Islet of Langerhans (tissue), 1 donor: ENCODE results near the gene USP9X.
"Not testable (repeated sequence)": the region's sequence is repeated elsewhere in the genome, so short reads cannot be mapped to it uniquely, and the experiment has no call there.

Source experiments
- FAIRE-seq: peaks from one replicate; lab custom pipeline; 2011; peaks lifted over from hg19 to GRCh38; lab: Jason Lieb, UNC

The USP9X gene

DNA sequence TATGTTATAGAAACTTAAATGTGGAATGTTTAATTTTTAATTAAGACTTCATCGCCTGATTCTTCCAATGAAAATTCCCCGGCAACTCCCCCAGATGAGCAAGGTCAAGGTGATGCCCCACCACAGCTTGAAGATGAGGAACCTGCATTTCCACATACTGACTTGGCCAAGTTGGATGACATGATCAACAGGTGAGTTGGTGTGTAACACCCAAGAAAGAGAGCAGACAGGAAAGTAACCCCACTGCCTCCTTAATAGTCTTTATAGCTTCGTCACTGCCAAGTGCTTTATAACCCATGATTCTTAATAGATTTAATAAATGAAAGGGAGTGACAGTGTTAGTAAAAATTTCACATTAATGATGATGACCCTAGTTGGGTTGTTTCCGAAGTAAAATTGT, 43.7 kb downstream of the USP9X start:
- FAIRE-seq: no peak

DNA sequence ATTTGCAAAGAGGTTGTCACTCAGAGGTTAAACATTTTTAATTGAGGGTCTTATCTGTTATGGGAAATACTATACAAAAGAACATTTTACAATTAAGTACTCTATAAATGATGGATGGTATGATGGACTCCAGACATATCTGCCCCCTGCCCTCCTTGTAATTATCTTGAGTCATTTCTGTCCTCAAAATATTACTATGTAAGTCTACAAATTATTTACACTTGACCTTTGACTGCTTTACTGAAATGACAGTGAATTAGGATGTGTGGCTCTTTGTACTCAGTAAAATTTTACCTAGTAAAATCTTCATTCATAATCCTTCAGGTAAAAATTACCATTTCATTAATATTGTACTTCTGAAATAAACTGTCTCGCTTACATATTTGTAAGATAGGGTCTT, 46.5 kb downstream of the USP9X start:
- FAIRE-seq: no peak

DNA sequence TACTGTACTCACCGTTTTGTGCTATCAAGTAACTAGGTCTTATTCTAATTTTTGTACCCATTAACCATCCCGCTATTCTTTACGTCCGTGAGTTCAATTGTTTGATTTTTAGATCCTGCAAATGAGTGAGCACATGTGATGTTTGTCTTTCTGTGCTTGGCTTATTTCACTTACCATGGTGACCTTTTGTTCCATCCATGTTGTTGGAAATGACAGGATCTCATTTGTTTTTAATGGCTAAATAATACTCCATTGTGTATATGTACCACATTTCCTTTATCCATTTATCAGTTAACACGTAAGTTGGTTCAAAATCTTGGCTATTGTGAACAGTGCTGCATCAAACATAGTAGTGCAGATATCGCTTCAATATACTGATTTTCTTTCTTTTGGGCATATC, 48.3 kb downstream of the USP9X start:
- peak; percentile 75 for FAIRE-seq

DNA sequence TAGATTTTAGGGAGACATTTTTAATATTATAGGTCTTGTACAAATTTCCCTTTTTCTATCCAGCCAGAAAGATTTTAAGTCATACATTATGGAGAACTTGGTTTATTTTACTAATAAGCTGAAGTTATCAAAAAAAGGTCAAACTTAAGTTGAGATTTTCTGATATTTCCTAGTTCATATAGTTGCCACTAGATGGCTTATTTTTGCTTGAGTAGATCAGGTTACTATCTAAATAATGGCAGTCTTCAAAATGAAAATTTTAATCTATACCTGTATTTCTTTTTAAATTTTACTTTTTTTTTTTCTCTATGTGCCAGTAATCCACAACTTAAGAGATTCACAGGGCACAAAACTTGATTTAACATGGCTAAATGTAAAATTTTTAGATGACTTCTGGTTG, 52.3 kb downstream of the USP9X start:
- FAIRE-seq: peak; percentile 74

DNA sequence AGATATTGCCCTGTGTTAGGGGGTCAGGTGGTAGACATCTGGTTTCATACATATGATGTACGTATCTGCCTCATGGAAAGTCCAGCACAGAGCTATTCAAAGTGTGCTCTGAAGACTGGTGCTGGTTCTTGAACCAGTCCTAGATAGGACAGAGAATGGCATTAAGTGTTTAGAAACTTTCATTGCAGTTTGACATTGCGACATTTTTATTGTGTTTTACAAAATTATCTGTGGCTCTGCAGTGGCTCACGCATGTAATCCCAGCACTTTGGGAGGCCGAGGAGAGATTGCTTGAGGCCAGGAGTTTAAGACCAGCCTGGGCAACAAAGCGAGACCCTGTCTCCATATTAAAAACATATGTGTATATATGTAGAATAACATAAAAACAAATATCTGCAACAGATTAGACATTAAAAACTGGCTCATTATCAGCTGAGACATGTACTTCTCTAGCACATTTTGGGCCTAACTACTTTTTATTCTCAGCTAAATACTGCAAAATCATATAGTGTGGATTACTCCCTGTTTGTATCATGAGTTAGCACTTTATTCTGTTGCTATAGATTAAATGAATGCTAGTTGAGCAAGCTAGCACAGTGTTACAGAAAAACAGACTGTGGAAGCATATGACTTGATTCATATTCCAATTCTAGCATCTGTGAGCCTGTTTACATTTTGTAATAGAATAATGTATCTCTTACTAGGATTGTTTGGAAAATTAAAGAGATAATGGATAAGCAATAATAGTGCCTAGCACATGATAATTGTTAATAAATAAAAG, 57.1 kb downstream of the USP9X start:
- FAIRE-seq: peak; percentile 82

DNA sequence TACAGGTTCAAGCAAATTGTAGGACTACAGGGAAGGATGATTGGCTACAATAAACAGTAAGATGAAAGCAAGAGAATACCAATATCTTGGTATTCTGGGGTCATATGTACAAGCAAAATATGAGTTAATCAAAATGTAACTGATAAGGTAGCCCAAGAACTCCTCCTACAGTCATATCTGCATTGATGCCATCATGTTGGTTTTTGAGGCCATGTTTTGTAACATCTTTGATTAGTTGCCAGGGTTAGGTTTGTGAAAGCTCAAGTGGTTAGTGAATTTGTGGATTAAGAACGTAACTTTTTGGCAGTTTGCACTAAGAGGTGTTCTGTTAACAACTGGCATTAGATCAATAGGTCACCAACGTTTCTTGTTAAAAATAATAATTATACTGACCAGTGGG, 59.6 kb downstream of the USP9X start:
- FAIRE-seq: no peak

DNA sequence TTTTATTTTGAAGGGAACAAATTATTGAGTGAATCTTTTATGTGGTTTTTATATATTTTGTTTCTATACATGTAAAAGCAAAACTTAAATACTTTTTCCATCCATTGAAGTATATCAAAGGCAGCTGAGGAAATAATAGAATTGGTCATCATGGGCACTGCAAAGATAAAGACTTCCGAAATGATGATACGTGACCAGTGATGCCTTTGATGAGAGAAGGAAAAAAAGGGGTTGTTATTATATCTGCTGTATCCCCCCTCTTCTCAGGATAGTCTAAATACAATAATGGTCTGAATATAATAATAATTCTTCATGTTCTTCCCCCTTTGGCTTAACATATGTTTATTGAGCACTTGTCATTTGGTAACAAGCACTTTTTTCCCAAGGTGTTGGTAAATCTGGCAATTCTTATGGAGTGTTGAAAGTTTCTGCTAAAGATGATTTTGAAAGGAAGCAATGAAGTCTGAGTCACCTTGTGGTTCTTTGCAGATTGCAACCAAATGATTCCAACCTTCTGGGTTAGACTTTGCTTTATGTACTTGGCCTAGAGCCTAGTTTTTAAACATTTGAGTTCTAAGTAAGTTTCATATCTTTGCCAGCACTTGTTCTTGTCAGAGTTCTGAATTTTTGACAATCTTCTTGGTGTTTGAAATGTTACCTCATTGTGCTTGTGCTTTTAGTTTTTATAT, 60.8 kb downstream of the USP9X start:
- peak; percentile 94 for FAIRE-seq

DNA sequence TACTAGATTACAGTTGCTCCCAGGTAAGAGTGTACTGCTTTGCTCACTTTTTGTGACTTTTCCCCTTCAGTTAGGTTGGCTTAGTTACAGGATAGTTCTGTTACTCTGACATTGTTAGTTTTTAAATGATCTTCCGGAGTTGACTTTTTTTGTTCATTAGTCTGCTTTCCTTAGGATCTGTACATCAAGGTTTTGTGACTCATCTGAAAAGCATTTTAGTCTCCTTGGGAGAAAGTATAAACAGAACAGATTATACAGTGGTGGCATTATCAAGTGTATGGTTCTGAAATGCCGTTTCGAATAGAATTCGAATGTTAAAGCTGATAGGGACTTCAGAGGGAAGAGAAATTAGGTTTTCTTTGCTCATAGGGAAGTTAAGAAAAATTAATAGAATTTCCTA, 63.3 kb downstream of the USP9X start:
- FAIRE-seq: no peak

DNA sequence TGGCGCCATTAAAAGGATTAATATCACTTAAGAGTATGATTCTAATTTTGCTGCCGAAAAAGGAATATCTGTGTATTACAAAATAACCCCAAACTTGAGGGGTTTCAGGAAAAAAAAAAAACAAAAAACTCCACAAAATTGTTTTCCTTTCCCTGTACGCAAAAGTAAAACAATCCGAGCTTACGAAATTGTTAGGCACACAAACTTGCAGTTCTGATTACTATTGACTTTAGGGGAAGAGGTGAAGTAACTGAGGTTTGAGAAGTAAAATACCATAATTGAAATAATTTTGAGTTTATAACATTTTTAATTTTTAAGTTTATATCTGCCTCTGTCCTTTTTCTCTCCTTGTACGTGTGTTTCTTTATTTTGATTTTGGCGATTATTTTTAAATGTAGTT, 64.8 kb downstream of the USP9X start:
- FAIRE-seq: no peak

DNA sequence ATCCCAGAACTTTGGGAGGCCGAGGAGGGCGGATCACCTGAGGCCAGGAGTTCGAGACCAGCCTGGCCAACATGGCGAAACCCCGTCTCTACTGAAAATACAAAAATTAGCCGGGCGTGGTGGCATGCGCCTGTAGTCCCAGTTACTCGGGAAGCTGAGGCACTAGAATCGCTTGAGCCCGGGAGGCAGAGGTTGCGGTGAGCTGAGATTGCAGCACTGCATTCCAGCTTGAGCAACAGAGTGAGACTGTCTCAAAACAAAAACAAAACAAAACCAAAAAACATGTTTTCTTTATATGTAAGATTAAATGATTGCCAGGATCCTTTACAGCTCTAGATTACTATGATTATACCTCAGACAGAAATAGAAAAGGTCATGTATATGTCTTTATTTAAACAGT, 66.5 kb downstream of the USP9X start:
- FAIRE-seq: not testable (repeated sequence)

DNA sequence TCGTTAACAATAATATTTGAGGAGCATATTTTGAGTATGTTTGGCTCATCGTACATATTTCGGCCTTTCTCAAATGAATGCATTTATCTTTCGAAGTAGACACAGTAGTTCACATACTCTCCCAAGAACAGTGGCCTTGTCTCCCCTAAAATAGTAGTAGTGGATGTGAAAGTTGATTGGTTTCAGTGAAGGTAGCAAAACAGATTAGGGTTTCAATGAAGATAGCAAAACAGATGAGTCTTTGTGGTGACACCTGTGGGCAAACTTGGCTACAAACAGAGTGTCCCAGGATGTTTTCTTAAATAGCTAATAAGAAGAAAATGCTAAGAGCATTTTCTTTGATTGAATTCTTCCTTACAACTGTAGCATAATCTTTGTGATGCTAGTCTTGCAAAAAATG, 67.0 kb downstream of the USP9X start:
- FAIRE-seq: no peak

DNA sequence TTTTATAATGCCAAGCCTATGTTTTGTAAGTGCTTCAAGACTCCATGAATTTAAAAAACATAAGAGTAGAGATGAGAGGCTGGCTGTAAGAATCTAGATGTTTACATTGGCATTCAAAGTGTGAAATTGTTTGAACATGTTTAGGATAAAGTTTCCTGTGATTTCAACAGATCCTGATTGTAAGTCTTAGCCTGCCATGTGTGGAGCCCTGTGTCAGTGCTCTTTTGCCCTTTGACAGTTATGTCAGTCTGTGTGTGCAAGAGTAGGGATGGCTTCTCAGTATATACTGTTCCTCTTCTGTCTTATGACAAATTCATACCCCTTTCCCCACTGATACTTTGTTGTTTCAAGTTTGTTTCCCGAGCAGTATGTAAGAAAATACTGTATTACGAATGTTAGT, 68.2 kb downstream of the USP9X start:
- no peak for FAIRE-seq

DNA sequence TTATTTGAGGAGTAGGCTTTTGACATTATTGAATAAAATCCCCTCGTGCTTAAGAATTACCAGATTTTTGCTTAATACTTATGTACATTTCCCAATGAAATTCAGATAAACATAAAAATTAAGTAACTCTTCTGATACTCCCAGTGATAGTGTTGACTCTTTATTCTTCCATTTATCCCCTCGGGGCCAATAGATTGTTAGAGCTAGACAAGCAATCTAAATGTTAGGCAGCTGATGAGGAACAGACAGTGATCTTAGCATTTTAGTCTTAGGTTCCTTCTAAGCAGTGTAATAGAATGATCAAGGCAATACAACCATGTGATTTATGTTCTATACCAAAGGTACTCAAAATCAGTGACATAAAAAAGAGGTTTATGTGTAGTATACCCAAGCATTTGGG, 68.7 kb downstream of the USP9X start:
- no peak for FAIRE-seq

DNA sequence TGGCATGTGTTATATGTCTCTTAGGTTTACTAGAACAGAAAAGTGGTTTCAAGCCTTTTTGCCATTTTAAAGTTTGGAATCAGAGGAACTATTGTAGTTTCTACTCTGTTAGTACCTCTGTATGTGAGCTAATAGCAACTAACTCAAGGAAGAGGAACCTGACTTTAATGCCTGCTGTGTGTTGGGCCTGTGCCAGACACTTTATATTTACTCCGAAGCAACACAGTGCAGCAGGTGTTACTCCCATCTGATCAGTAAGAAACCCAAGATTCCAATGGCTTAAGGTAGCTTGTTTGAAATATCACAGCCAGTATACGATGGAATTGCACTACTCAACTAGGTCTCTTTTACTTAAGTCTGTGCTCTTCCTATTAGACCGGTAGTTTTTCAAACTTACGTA, 79.2 kb downstream of the USP9X start:
- peak; percentile 71 for FAIRE-seq

DNA sequence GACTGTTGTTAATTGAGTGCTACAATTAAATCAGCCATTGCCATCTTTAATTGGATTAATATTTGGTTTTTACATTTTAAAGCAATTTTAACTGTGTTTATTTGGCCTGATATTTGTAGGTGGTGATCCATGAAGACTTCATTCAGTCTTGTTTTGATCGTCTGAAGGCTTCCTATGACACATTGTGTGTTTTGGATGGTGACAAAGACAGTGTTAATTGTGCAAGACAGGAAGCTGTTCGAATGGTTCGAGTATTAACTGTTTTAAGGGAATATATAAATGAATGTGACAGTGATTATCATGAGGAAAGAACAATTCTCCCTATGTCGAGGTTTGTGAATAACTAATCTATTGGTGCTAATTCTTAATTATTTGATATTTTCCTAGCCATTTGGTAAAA, 82.6 kb downstream of the USP9X start:
- no peak for FAIRE-seq

DNA sequence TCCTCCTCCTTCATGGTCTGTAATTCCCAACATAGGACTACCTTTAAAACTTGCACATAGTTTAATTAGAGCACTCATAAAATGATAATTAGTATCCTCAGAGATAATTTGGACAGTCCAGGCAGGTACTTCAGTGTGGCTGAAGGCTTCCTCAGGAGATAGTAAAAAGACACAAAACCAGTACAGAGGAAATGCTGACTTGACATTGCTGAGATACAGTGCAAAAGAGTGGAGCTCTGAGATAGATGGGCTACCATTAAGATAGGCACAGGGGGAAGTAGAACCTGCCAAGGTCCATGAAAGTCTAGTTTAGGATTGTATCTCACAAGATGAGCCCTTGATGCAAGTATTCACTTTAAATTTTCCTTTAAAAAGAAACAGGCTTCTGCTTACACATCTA, 91.0 kb downstream of the USP9X start:
- no peak for FAIRE-seq

DNA sequence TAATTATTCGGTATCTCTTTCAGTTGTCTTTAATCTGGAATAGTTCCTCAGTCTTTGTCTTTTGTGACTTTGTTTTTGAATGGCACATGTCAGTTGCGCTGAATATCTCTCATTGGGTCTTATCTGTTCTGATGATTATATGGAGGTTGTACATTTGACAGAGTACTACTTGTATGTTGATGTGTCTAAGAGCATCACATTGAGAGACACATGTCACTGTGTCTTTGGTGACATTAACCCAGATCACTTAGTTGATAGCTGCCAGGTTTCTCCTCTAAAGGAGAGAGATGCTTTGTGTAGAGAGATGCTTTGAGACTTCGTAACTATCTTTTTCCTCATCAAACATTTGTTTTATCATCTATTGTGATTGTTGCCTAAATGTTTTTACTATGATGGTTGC, 92.1 kb downstream of the USP9X start:
- FAIRE-seq: no peak

DNA sequence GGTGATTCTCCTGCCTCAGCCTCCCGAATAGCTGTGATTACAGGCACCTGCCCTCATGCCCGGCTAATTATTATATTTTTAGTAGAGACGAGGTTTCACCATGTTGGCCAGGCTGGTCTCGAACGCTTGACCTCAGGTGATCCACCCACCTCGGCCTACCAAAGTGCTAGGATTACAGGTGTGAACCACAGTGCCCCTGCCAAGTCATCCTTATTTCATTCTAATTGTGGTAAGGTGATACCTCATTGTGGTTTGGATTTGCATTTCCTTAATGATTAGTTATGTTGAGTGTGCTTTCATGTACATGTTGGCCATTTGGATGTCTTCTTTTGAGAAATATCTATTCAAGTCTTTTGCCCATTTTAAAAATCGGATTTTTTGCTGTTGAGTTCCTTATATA, 93.0 kb downstream of the USP9X start:
- no peak for FAIRE-seq

DNA sequence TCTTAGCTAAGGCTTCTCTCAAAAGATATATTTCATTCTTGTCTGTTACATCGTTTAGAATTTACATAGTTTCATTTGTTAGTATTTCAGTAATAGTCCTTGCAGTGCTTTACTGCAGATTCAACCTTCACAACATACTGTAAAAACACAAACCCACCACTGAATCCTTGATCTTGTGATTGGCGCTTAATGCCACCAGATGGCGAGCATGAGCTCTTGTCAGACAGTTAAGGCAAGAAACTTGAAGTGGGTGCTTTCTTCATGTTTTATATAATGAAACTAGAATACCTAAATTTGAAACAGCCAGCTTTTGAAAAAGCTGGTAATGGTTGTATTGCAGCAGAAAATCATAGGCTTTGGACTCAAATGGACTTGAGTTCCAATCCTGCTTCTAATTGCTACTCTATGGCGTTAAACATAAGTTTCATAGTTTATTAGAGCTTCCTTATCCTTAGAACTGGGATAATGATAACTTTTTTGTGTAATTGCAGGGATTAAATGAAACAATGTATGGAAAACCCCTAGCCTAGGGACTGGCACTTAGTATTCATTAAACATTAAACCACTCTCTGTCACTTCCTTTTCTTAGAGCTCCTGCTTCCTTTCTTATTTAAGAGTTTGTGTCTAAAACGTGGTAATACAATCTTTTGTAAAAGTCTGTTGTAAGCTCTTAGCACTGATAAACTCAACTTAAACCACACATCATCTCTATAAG, 95.1 kb downstream of the USP9X start:
- peak; percentile 74 for FAIRE-seq

DNA sequence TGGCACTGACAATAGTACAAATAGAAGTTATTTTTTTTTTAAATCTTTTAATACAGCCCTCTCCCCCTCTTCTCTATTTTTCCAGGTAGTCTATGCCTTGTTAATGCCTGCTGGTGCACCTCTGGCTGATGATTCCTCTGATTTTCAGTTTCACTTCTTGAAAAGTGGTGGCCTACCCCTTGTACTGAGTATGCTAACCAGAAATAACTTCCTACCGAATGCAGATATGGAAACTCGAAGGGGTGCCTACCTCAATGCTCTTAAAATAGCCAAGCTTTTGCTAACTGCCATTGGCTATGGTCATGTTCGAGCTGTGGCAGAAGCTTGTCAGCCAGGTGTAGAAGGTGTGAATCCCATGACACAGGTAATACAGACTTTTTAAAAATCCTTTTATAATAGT, 99.1 kb downstream of the USP9X start:
- no peak for FAIRE-seq

DNA sequence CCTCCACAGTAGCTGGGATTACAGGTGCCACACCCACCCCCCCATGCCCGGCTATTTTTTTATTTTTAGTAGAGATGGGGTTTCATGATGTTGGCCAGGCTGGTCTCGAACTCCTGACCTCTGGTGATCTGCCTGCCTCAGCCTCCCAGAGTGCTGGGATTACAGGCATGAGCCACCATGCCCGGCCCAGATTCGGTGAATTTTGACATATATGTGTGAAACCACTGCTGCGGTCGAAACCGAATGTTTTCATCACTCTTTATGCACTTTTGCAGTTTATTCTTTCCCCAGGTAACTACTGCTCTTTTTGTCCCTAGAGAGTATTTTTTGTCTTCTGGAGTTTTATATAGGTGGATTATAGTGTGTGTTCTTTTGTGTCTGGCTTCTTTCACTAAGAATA, 101.7 kb downstream of the USP9X start:
- FAIRE-seq: not testable (repeated sequence)

DNA sequence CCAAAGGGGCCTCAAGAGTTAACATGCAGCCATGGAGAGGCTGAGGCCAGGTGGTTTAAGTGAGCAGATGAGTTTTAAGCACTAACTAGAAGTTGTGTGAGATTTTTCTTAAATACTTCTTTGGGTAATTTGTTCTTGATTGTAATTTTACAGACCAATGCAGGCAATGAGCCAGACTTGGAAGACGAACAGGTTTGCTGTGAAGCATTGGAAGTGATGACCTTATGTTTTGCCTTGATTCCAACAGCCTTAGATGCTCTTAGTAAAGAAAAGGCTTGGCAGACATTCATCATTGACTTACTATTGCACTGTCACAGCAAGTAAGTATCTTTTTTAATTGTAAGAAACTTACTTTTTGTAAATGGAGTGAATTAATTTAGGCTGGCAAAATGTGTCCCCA, 103.9 kb downstream of the USP9X start:
- no peak for FAIRE-seq

DNA sequence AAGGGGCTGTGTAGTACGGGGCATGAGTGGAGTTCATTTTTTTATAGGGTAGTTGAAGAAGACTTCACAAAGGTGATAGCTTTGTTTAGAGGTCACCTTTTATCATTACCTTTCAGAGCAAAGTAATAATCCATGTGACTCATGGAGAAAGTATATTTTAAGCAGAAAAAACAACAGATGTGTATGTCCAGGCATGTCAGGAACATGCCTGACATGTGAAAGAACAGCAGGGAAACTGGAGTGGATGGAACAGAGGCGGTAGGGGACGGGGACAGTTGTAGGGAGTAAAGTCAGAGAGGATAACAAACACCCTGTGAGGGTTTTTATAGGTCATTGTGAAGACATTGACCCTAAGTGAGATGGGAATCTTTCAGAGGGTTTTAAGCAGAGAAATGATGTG, 107.6 kb downstream of the USP9X start:
- no peak for FAIRE-seq

DNA sequence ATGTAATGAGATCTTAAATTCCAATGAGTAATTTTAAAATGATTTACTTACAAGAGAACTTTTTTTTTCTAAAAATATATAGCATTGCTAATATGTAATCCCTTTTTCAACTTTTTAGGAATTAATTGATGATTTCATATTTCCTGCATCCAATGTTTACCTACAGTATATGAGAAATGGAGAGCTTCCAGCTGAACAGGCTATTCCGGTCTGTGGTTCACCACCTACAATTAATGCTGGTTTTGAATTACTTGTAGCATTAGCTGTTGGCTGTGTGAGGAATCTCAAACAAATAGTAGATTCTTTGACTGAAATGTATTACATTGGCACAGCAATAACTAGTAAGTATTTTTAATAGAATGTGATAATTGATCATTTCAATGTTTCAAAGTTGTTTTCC, 113.2 kb downstream of the USP9X start:
- FAIRE-seq: no peak
